Dermis microvascular lymphatic vessel endothelial cell (primary cell): ENCODE measurements around the gene HTR5A. TPM values are rescaled to one million over a fixed set of nuclear protein-coding genes. Genes with fewer than 3 reads are reported as not detected.

Source experiments
- total RNA-seq: library from RNA; depleted of rRNA; stranded (reverse); fragments of >200 nt; gene quantifications from 2 replicates; pipeline ENCODE4 v1.2.1, GENCODE V29; 2014

The HTR5A gene
- total RNA-seq, 1 donor from 2014 or later, result not detected

Other genes with a start within 250 kb of the HTR5A start
- gene PAXIP1, start 67.2 kb upstream of the HTR5A start, total RNA-seq, result 4.5 and 5.4 TPM in 2 replicates
- 54.0 and 80.5 TPM in 2 replicates for gene INSIG1, start 227.6 kb downstream of the HTR5A start, total RNA-seq